Transverse colon (tissue), 3 donors: Measurements from ENCODE around the gene METTL1.

Experiments used
- CTCF ChIP-seq, 5 experiments: fragments of 200-600 bp in 3 of 5; fragments of 450-650 bp in 2 of 5; sonication (generic) in 3 of 5; IDR thresholded peaks; 1 replicate in 2 of 5; 2 replicates in 3 of 5; pipeline ENCODE4 v1.5.1; 2016 to 2017; ENCODE audit warnings: antibody characterized with exemption in 5 of 5, inconsistent platforms in 3 of 5, mild to moderate bottlenecking in 2 of 5, moderate library complexity in 1 of 5
- EP300 ChIP-seq: sonication (generic); formaldehyde crosslinking; IDR thresholded peaks from one replicate; pipeline ENCODE4 v1.6.1; 2017; ENCODE audit warnings: antibody characterized with exemption, low read depth
- POLR2A ChIP-seq: fragments of 450-650 bp; IDR thresholded peaks from one replicate; pipeline ENCODE4 v1.6.1; 2016; ENCODE audit warnings: antibody characterized with exemption, mild to moderate bottlenecking, moderate library complexity

- TF ChIP-seq POLR2A, result no peak
- no peak for TF ChIP-seq CTCF (IDR thresholded peaks at IDR 0.05)
- no peak for TF ChIP-seq EP300
These were observed 53.0 kb downstream of the METTL1 start for GRCh38 chr12:57718641-57719528.
